IMR-90 (cell line): ENCODE data around the gene PARVG. TPM values are rescaled to one million over a fixed set of nuclear protein-coding genes. Genes with fewer than 3 reads are reported as not detected.

Experiments
- ATAC-seq: fragments of 200-7000 bp; cut with Tn5 transposase; 2 replicates; pipeline ENCODE4 v1.9.1; 2020; ENCODE audit warnings: low read depth, mild to moderate bottlenecking, moderate library complexity
- BruUV-seq: library from RNA; stranded (reverse); fragments of 400-500 nt; replicated peaks from 2 replicates; lab custom pipeline; 2021; lab: Mats Ljungman, UMichigan
- CTCF ChIA-PET: fragments of 300-600 bp; formaldehyde crosslinking; extraction: SDS; loops from one replicate; lab custom pipeline; 2021; ENCODE audit warnings: antibody characterized with exemption; lab: Yijun Ruan, JAX
- POLR2A ChIA-PET: fragments of 300-600 bp; sonication (Branson Sonifier 250); formaldehyde crosslinking; loops from one replicate; lab custom pipeline; 2022; ENCODE audit warnings: antibody characterized with exemption; ENCODE audit not compliant: unreplicated experiment; lab: Charles Lee
- DNase-seq: peaks from one replicate; pipeline ENCODE4 v3.0.0; 2013
- H2AFZ ChIP-seq: replicated peaks from 2 replicates; pipeline ENCODE3; 2013; ENCODE audit warnings: low read length, mild to moderate bottlenecking; ENCODE audit not compliant: poor library complexity
- H2AK5ac ChIP-seq: 2 replicates; pipeline ENCODE4 v1.6.1; 2013; ENCODE audit warnings: low read depth, low read length, inconsistent platforms
- H2AK9ac ChIP-seq: replicated peaks from 2 replicates; pipeline ENCODE3; 2013; ENCODE audit warnings: mild to moderate bottlenecking, low read depth, low read length, moderate library complexity; ENCODE audit not compliant: poor library complexity
- H2BK120ac ChIP-seq: 2 replicates; pipeline ENCODE4 v1.6.1; 2013; ENCODE audit warnings: low read depth, low read length, inconsistent platforms
- H2BK15ac ChIP-seq: 3 replicates; pipeline ENCODE4 v1.6.1; 2013; ENCODE audit warnings: low read depth, low read length, inconsistent platforms
- H2BK20ac ChIP-seq: 2 replicates; pipeline ENCODE4 v1.6.1; 2013; ENCODE audit warnings: low read depth, mild to moderate bottlenecking, inconsistent platforms, low read length, moderate library complexity
- H2BK5ac ChIP-seq: 2 replicates; pipeline ENCODE4 v1.6.1; 2013; ENCODE audit warnings: mild to moderate bottlenecking, low read depth, low read length, inconsistent platforms; ENCODE audit not compliant: poor library complexity, severe bottlenecking
- H3K14ac ChIP-seq: replicated peaks from 2 replicates; pipeline ENCODE4 v1.6.1; 2013; ENCODE audit warnings: low read depth, low read length, inconsistent platforms
- H3K18ac ChIP-seq: 2 replicates; pipeline ENCODE4 v1.6.1; 2013; ENCODE audit warnings: low read depth, low read length, control low read depth
- H3K23ac ChIP-seq: 2 replicates; pipeline ENCODE4 v1.6.1; 2013; ENCODE audit warnings: low read depth, low read length, inconsistent platforms
- H3K27ac ChIP-seq: 2 replicates; pipeline ENCODE4 v1.5.1; 2013; ENCODE audit warnings: mild to moderate bottlenecking, control low read depth, low read length; ENCODE audit not compliant: insufficient read depth
- H3K27me3 ChIP-seq: 2 replicates; pipeline ENCODE4 v1.6.1; 2013; ENCODE audit warnings: low read length; ENCODE audit not compliant: control insufficient read depth, insufficient read depth
- H3K36me3 ChIP-seq: 2 replicates; pipeline ENCODE4 v1.6.1; 2013; ENCODE audit warnings: low read length, mixed read lengths; ENCODE audit not compliant: control insufficient read depth, insufficient read depth
- H3K4ac ChIP-seq: 2 replicates; pipeline ENCODE4 v1.6.1; 2013; ENCODE audit warnings: low read depth, low read length, inconsistent platforms
- H3K4me1 ChIP-seq: 2 replicates; pipeline ENCODE4 v1.6.1; 2013; ENCODE audit warnings: low read length, mixed read lengths; ENCODE audit not compliant: control insufficient read depth, insufficient read depth
- H3K4me2 ChIP-seq: 2 replicates; pipeline ENCODE4 v1.6.1; 2013; ENCODE audit warnings: low read depth, mild to moderate bottlenecking, control low read depth, low read length, moderate library complexity
- H3K4me3 ChIP-seq: 2 replicates; pipeline ENCODE4 v1.5.1; 2013; ENCODE audit warnings: low read depth, mild to moderate bottlenecking, control low read depth, low read length, moderate library complexity; ENCODE audit not compliant: insufficient read depth
- H3K56ac ChIP-seq: 2 replicates; pipeline ENCODE4 v1.6.1; 2013; ENCODE audit warnings: low read length, inconsistent platforms; ENCODE audit not compliant: insufficient read depth; ENCODE audit errors: extremely low read depth
- H3K79me1 ChIP-seq, 2 experiments: 2 replicates each; pipeline ENCODE4 v1.6.1; 2013; ENCODE audit warnings: low read length in 2 of 2, inconsistent platforms in 1 of 2, low read depth in 1 of 2
- H3K9ac ChIP-seq: 2 replicates; pipeline ENCODE4 v1.6.1; 2013; ENCODE audit warnings: low read depth, low read length, control low read depth
- H3K9me1 ChIP-seq: 2 replicates; pipeline ENCODE4 v1.6.1; 2013; ENCODE audit warnings: low read length, inconsistent platforms; ENCODE audit not compliant: insufficient read depth
- H3K9me3 ChIP-seq: 2 replicates; pipeline ENCODE4 v1.6.1; 2013; ENCODE audit warnings: low read length; ENCODE audit not compliant: control insufficient read depth, insufficient read depth
- H4K20me1 ChIP-seq: 2 replicates; pipeline ENCODE4 v1.6.1; 2013; ENCODE audit warnings: low read length, inconsistent platforms; ENCODE audit not compliant: insufficient read depth
- H4K5ac ChIP-seq: 2 replicates; pipeline ENCODE4 v1.6.1; 2013; ENCODE audit warnings: mild to moderate bottlenecking, low read depth, low read length, control low read depth
- H4K8ac ChIP-seq, 2 experiments: 2 replicates each; pipeline ENCODE4 v1.6.1; 2013; ENCODE audit warnings: low read depth in 2 of 2, low read length in 2 of 2, control low read depth in 1 of 2, inconsistent platforms in 1 of 2
- H4K91ac ChIP-seq: 2 replicates; pipeline ENCODE4 v1.6.1; 2013; ENCODE audit warnings: low read depth, low read length, inconsistent platforms; ENCODE audit not compliant: insufficient read depth
- CEBPB ChIP-seq: IDR thresholded peaks from 2 replicates; pipeline ENCODE4 v1.6.1; 2012; ENCODE audit warnings: low read depth, low read length, improper control_type of control experiment
- MAFK ChIP-seq: IDR thresholded peaks from 2 replicates; pipeline ENCODE4 v1.6.1; 2012; ENCODE audit warnings: low read depth, low read length, improper control_type of control experiment
- MXI1 ChIP-seq: IDR thresholded peaks from 2 replicates; pipeline ENCODE4 v1.6.1; 2012; ENCODE audit warnings: low read depth, mild to moderate bottlenecking, low read length, moderate library complexity, borderline replicate concordance
- NFE2L2 ChIP-seq: fragments of 150-350 bp; IDR thresholded peaks from 2 replicates; pipeline ENCODE4 v1.6.1; 2016; ENCODE audit warnings: low read depth, mild to moderate bottlenecking, low read length
- RAD21 ChIP-seq: IDR thresholded peaks from 2 replicates; pipeline ENCODE4 v1.6.1; 2012; ENCODE audit warnings: low read length, improper control_type of control experiment
- RCOR1 ChIP-seq: IDR thresholded peaks from 2 replicates; pipeline ENCODE4 v1.6.1; 2012; ENCODE audit warnings: mild to moderate bottlenecking, low read length, improper control_type of control experiment; ENCODE audit not compliant: insufficient replicate concordance
- WGBS, 2 experiments: methylation state at CpG; one replicate each; pipeline versions ENCODE4 v1.1.5 to v1.1.7; 2013; ENCODE audit warnings: missing lambda C conversion rate in 2 of 2; ENCODE audit not compliant: insufficient read length in 1 of 2; ENCODE audit errors: extremely low coverage in 2 of 2; 5-methylcytosine and 5-hydroxymethylcytosine counted together
- dilution Hi-C: fragments of 300-500 bp; cut with HindIII; formaldehyde crosslinking; loops from one replicate; pipeline ENCODE4 v1.14.3; 2018; ENCODE audit warnings: low sequenced_read_pairs; ENCODE audit not compliant: unreplicated experiment
- in situ Hi-C: fragments of 300-500 bp; cut with MboI; formaldehyde crosslinking; loops from 3 replicates; pipeline ENCODE4 v1.14.3; 2019; ENCODE audit warnings: low sequenced_read_pairs, inconsistent platforms, mixed read lengths
- intact Hi-C: fragments of 100-400 bp; cut with micrococcal nuclease; formaldehyde crosslinking; loops from 2 replicates; pipeline ENCODE4 v1.10.0; 2022
- polyA plus RNA-seq, 3 experiments: library from polyadenylated mRNA; depleted of rRNA; stranded (reverse); fragments of >200 nt; gene quantifications; 2 replicates each; pipeline ENCODE4 v1.2.3, GENCODE V29; 2012; ENCODE audit warnings: low replicate concordance in 1 of 3
- total RNA-seq: library from RNA; depleted of rRNA; stranded (reverse); fragments of >200 nt; gene quantifications from 2 replicates; pipeline ENCODE4 v1.2.3, GENCODE V29; 2012
- TF ChIP-seq, protein P1 (sequence below): conservative IDR thresholded peaks from 2 replicates; pipeline ENCODE4 v1.5.1; 2012; ENCODE audit warnings: mild to moderate bottlenecking, low read depth, low read length, improper control_type of control experiment
- TF ChIP-seq, protein P2 (sequence below): fragments of 150-350 bp; IDR thresholded peaks from 2 replicates; pipeline ENCODE4 v1.6.1; 2017; ENCODE audit warnings: mild to moderate bottlenecking, antibody characterized with exemption, low read length, low read depth
- TF ChIP-seq, protein P3 (sequence below): fragments of 150-350 bp; IDR thresholded peaks from 2 replicates; pipeline ENCODE4 v1.6.1; 2016; ENCODE audit warnings: low read depth, mild to moderate bottlenecking, low read length, moderate library complexity, borderline replicate concordance

PARVG gene
- total and polyA plus RNA-seq, 2 of the 4 experiments (the other 2 are of a cell fraction), result not detected

DNA sequence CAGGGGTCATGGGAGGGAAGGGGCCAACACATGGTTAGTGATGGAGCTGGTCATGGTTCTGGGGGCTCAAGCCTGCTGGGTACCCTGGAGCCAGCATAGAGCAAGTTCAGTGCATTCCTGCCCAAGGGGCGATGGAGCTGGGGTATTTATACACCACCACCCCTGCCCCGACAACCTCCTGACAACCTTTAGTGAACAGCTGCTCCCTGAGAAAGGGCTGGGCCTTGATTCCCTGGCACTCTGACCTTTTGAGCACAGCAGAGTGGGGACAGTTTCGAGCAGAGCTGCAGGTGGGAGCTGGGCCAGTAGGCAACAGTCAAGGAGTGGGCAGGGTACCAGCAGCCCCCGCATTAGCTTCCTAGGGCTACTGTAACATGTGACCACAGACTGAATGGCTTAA, 6.0 kb downstream of the PARVG start:
- CTCF ChIA-PET, result no interaction called here
- H4K20me1 ChIP-seq, result no peaks in the 10 kb centered on the region; the same call in 1 of the 2 replicates
- no peak overlapping the region for H4K8ac ChIP-seq
- no peaks in the 10 kb centered on the region for H3K79me1 ChIP-seq
- no peaks in the 10 kb centered on the region for H3K9me3 ChIP-seq
- H4K91ac ChIP-seq, result no peak overlapping the region
- no peak overlapping the region for H2AK5ac ChIP-seq
- DNase-seq (no peak), ATAC-seq (no peak)
- H2BK5ac ChIP-seq, result no peak overlapping the region
- POLR2A ChIA-PET, result no interaction called here
- no peaks in the 10 kb centered on the region for H3K4me1 ChIP-seq
- H2BK15ac ChIP-seq, result no peak overlapping the region
- no peak overlapping the region for H3K9ac ChIP-seq
- in situ Hi-C loops (no loop called here), dilution Hi-C loops (no loop called here), intact Hi-C loops (no loop called here)
- peaks cover 31% of the 10 kb centered on the region for H3K27me3 ChIP-seq
- H3K4ac ChIP-seq, result no peak overlapping the region
- no peak overlapping the region for H3K4me2 ChIP-seq
- no peak overlapping the region for H2BK20ac ChIP-seq
- no peak overlapping the region for H2AK9ac ChIP-seq
- peak overlapping the region; percentile 4 for H2AFZ ChIP-seq
- H2BK120ac ChIP-seq, result no peak overlapping the region
- H3K14ac ChIP-seq, result no peak overlapping the region
- WGBS, 2 experiments, result 70% methylated on average over 2 of the region's 4 CpGs; no CpG with 5 or more reads in 1 of the 2 experiments
- H3K56ac ChIP-seq, result no peak overlapping the region
- BruUV-seq, result no TSS peak
- no peak for TF ChIP-seq RCOR1
- TF ChIP-seq CEBPB, result no peak
- TF ChIP-seq, protein P1, sequence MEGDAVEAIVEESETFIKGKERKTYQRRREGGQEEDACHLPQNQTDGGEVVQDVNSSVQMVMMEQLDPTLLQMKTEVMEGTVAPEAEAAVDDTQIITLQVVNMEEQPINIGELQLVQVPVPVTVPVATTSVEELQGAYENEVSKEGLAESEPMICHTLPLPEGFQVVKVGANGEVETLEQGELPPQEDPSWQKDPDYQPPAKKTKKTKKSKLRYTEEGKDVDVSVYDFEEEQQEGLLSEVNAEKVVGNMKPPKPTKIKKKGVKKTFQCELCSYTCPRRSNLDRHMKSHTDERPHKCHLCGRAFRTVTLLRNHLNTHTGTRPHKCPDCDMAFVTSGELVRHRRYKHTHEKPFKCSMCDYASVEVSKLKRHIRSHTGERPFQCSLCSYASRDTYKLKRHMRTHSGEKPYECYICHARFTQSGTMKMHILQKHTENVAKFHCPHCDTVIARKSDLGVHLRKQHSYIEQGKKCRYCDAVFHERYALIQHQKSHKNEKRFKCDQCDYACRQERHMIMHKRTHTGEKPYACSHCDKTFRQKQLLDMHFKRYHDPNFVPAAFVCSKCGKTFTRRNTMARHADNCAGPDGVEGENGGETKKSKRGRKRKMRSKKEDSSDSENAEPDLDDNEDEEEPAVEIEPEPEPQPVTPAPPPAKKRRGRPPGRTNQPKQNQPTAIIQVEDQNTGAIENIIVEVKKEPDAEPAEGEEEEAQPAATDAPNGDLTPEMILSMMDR, result no peak
- TF ChIP-seq, protein P2, sequence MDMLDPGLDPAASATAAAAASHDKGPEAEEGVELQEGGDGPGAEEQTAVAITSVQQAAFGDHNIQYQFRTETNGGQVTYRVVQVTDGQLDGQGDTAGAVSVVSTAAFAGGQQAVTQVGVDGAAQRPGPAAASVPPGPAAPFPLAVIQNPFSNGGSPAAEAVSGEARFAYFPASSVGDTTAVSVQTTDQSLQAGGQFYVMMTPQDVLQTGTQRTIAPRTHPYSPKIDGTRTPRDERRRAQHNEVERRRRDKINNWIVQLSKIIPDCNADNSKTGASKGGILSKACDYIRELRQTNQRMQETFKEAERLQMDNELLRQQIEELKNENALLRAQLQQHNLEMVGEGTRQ, result no peak
- no peak for TF ChIP-seq NFE2L2
- no peak for TF ChIP-seq RAD21
- no peak for TF ChIP-seq MAFK
- TF ChIP-seq, protein P3, sequence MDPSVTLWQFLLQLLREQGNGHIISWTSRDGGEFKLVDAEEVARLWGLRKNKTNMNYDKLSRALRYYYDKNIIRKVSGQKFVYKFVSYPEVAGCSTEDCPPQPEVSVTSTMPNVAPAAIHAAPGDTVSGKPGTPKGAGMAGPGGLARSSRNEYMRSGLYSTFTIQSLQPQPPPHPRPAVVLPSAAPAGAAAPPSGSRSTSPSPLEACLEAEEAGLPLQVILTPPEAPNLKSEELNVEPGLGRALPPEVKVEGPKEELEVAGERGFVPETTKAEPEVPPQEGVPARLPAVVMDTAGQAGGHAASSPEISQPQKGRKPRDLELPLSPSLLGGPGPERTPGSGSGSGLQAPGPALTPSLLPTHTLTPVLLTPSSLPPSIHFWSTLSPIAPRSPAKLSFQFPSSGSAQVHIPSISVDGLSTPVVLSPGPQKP, result no peak
- no peak for TF ChIP-seq MXI1
- no peak overlapping the region for H3K4me3 ChIP-seq
- H3K9me1 ChIP-seq, result no peaks in the 10 kb centered on the region
- no peak overlapping the region for H3K23ac ChIP-seq
- H3K18ac ChIP-seq, result no peak overlapping the region
- no peaks in the 10 kb centered on the region for H3K36me3 ChIP-seq
- no peak overlapping the region for H4K5ac ChIP-seq
- no peak overlapping the region for H3K27ac ChIP-seq
